ENCODE results near the gene SCEL.

DNA sequence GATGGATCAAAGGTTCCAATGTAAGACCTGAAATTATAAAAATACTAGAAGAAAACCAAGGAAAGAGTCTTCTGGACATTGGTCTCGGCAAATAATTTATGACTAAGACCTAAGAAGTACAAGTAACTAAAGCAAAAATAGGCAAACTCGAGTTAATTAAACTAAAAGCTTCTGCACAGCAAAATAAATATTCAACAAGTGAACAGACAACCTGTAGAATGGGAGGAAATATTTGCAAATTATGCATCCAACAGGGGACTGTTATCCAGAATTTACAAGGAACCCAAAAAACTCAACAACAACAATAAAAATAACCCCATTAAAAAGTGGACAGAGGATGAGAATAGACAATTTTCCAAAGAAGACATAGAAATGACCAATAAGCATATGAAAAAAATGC is 152.3 kb downstream of the SCEL start:
- TF ChIP-seq, protein P1, sequence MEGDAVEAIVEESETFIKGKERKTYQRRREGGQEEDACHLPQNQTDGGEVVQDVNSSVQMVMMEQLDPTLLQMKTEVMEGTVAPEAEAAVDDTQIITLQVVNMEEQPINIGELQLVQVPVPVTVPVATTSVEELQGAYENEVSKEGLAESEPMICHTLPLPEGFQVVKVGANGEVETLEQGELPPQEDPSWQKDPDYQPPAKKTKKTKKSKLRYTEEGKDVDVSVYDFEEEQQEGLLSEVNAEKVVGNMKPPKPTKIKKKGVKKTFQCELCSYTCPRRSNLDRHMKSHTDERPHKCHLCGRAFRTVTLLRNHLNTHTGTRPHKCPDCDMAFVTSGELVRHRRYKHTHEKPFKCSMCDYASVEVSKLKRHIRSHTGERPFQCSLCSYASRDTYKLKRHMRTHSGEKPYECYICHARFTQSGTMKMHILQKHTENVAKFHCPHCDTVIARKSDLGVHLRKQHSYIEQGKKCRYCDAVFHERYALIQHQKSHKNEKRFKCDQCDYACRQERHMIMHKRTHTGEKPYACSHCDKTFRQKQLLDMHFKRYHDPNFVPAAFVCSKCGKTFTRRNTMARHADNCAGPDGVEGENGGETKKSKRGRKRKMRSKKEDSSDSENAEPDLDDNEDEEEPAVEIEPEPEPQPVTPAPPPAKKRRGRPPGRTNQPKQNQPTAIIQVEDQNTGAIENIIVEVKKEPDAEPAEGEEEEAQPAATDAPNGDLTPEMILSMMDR (IDR thresholded peaks at IDR 0.05), result no peak
- TF ChIP-seq POLR2AphosphoS5 (IDR thresholded peaks at IDR 0.05) (no peak), POLR2A (IDR thresholded peaks at IDR 0.05) (no peak)
